ENCODE results near the gene SMCHD1.

DNA sequence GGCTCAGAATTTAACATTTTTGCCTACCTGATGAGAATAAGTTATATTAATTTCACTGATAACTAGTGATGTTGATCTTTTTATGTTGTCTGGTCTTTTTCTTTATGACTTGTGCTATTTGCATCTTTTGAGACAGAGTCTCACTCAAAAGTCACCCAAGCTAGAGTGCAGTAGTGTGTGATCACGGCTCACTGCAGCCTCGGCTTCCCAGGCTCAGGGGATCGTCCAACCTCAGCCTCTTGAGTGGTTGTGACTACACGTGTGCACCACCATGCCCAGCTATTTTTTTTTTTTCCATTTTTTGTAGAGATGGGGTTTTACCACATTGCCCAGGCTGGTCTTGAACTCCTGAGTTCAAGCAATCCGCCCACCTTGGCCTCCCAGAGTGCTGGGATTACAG, 7.5 kb downstream of the SMCHD1 start:
- TF ChIP-seq RAD21 (conservative IDR thresholded peaks at IDR 0.05 in 1 of 2, IDR thresholded peaks at IDR 0.05 in 1 of 2) (no peak), CEBPB (IDR thresholded peaks at IDR 0.05) (no peak), GATA3 (IDR thresholded peaks at IDR 0.05; ENCODE audit: borderline replicate concordance) (no peak), CTCF (IDR thresholded peaks at IDR 0.05) (no peak), POLR2A (IDR thresholded peaks at IDR 0.05; ENCODE audit: low read length) (no peak), HDAC2 (IDR thresholded peaks at IDR 0.05) (no peak), REST (IDR thresholded peaks at IDR 0.05) (no peak)
- TF ChIP-seq, protein P1, sequence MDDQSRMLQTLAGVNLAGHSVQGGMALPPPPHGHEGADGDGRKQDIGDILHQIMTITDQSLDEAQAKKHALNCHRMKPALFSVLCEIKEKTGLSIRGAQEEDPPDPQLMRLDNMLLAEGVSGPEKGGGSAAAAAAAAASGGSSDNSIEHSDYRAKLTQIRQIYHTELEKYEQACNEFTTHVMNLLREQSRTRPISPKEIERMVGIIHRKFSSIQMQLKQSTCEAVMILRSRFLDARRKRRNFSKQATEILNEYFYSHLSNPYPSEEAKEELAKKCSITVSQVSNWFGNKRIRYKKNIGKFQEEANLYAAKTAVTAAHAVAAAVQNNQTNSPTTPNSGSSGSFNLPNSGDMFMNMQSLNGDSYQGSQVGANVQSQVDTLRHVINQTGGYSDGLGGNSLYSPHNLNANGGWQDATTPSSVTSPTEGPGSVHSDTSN (IDR thresholded peaks at IDR 0.05): no peak

Measured in A549 (cell line).